Pancreas (tissue), 10 donors: ENCODE measurements around the gene C1orf56. TPM values are rescaled to one million over a fixed set of nuclear protein-coding genes. Genes with fewer than 3 reads are reported as not detected.

ENCODE experiments used
- ATAC-seq, 4 donors: fragments of 200-7000 bp; cut with Tn5 transposase; one replicate each; pipeline versions ENCODE4 v1.8.0 to v1.9.1; 2020; ENCODE audit warnings: mild to moderate bottlenecking in 4 of 4, moderate library complexity in 4 of 4
- DNase-seq, 6 donors: peaks; one replicate each; pipeline ENCODE4 v3.0.0-alpha.2; 2020
- FAIRE-seq: peaks from 2 replicates; lab custom pipeline; 2012; peaks lifted over from hg19 to GRCh38; lab: Jason Lieb, UNC
- H3K27ac ChIP-seq, 4 donors: fragments of 200-600 bp; sonication (generic); 1 replicate in 3 of 4; 2 replicates in 1 of 4; pipeline versions ENCODE4 v1.5.0 to v1.8.0; 2020
- H3K27me3 ChIP-seq, 4 donors: fragments of 200-600 bp; one replicate each; pipeline ENCODE4 v1.8.0; 2021
- H3K36me3 ChIP-seq, 3 donors: fragments of 200-600 bp; sonication (generic) in 1 of 3; one replicate each; pipeline versions ENCODE4 v1.5.0 to v1.8.0; 2020 to 2021
- H3K4me1 ChIP-seq, 3 donors: fragments of 200-600 bp; one replicate each; pipeline ENCODE4 v1.8.0; 2021
- H3K4me3 ChIP-seq, 4 donors: fragments of 200-600 bp; sonication (generic) in 2 of 4; one replicate each; pipeline versions ENCODE4 v1.5.0 to v1.8.0; 2020 to 2021
- H3K9me3 ChIP-seq, 4 donors: fragments of 200-600 bp; one replicate each; pipeline ENCODE4 v1.8.0; 2021
- CTCF ChIP-seq, 4 donors: fragments of 200-600 bp; sonication (generic) in 3 of 4; IDR thresholded peaks; one replicate each; pipeline versions ENCODE4 v1.5.0 to v1.8.0; 2021; ENCODE audit warnings: antibody characterized with exemption in 4 of 4
- WGBS, 2 donors: extraction: QIAGEN DNeasy Blood & Tissue Kit; methylation state at CpG; one replicate each; pipeline ENCODE4 v1.1.7; 2013; 5-methylcytosine and 5-hydroxymethylcytosine counted together
- intact Hi-C, 3 donors: fragments of 100-400 bp; cut with DNase I; formaldehyde crosslinking; loops; one replicate each; pipeline versions ENCODE4 v1.11.1 to v1.14.2; 2022
- polyA plus RNA-seq, 2 donors: library from polyadenylated mRNA; stranded (reverse); fragments of 200-250 nt; gene quantifications; one replicate each; pipeline ENCODE4 v1.2.3, GENCODE V29; 2013
- total RNA-seq, 6 donors: library from RNA; stranded (reverse); fragmentation: NEBNext Ultra II Directional in 4 of 6; extraction: Animal tissue kit (Norgen Biotek cat#: 25700) in 4 of 6; gene quantifications; one replicate each; pipeline versions ENCODE4 v1.2.1 to v1.2.4, GENCODE V29; 2021 to 2023
- donor health status: healthy with polysubstance abuse.
- donor health status: DM: no; HTN: no; CAD: no; lungs with moderate emphysema.
- donor health status: DM: no; HTN: no; CAD: no.
- donor health status: control.
- donor health status: control.
- donor health status: Bipolar disorder and iron deficiency.
- donor health status: DM: yes; HTN: yes; CAD: no.
- donor health status: DM: no; HTN: no; CAD: no.
- donor health status: DM: no; HTN: no; CAD: no.
- donor health status: DM: yes; HTN: yes; CAD: no.

Gene C1orf56
- total and polyA plus RNA-seq, 8 donors, result 2.6 to 4.8 (median 3.2) TPM

- Histone ChIP-seq H3K4me3 (no peak overlapping the region), H3K4me1 (peaks cover 3 to 6% (median 5%) of the 10 kb centered on the region in 3 donors), H3K36me3 (no peaks in the 10 kb centered on the region), H3K9me3 (no peaks in the 10 kb centered on the region), H3K27ac (no peak overlapping the region), H3K27me3 (no peaks in the 10 kb centered on the region)
- 73% methylated on average over 4 of the region's 4 CpGs for WGBS, 2 donors
- ATAC-seq, result no peak
- intact Hi-C loops, result no loop called here
- TF ChIP-seq CTCF (IDR thresholded peaks at IDR 0.05), result no peak
- no peak for FAIRE-seq
- DNase-seq, result peak in 1 of 6 donors; percentile 3
Observed at GRCh38 chr1:151067185-151067584, 19.6 kb downstream of the C1orf56 start.

- no peak overlapping the region for H3K4me3 ChIP-seq
- no peak for FAIRE-seq
- no peak overlapping the region for H3K27ac ChIP-seq
Observed at GRCh38 chr1:151069103-151069486, 21.5 kb downstream of the C1orf56 start.

GRCh38 chr1:151070474-151071276 is 23.1 kb downstream of the C1orf56 start, which contains the start of gene GABPB2:
Gene GABPB2 (plus strand): TSS chr1:151070761. CDS start chr1:151088190, 17,429 bp downstream.
- intact Hi-C loops, result no loop called here
- TF ChIP-seq CTCF (IDR thresholded peaks at IDR 0.05), result peak; percentile 90 to 96 (median 93)
- Histone ChIP-seq H3K27ac (peak within 1 kb of the TSS; percentile 89 to 99 (median 95)), H3K4me3 (peak within 1 kb of the TSS; percentile 70 to 87 (median 82)), H3K4me1 (peaks cover 3 to 6% (median 5%) of the 10 kb centered on the region in 3 donors), H3K27me3 (no peaks in the 10 kb centered on the region), H3K36me3 (no peaks in the 10 kb centered on the region), H3K9me3 (no peaks in the 10 kb centered on the region)
- ATAC-seq (peak; percentile 93 to 98 (median 95)), DNase-seq (peak; percentile 90 to 97 (median 92)), FAIRE-seq (no peak)
- WGBS, 2 donors, result 0% methylated on average over 43 to 50 of the region's 50 CpGs

More at GRCh38 chr1:151069103-151069486, 21.5 kb downstream of the C1orf56 start:
- H3K27me3 ChIP-seq, result no peaks in the 10 kb centered on the region
- H3K4me1 ChIP-seq, result peaks cover 3 to 6% (median 5%) of the 10 kb centered on the region in 3 donors
- no peak for TF ChIP-seq CTCF (IDR thresholded peaks at IDR 0.05)
- DNase-seq (no peak), ATAC-seq (no peak)
- H3K9me3 ChIP-seq, result no peaks in the 10 kb centered on the region
- 73 to 78% methylated on average over 5 of the region's 5 CpGs for WGBS, 2 donors
- H3K36me3 ChIP-seq, result no peaks in the 10 kb centered on the region
- intact Hi-C loops, result no loop called here

GRCh38 chr1:151072224-151072623 is 24.7 kb downstream of the C1orf56 start:
- H3K4me3 ChIP-seq, result no peak overlapping the region
- 81 to 86% methylated on average over 13 of the region's 13 CpGs for WGBS, 2 donors
- intact Hi-C loops, result no loop called here
- H3K27ac ChIP-seq, result peak overlapping the region in 1 of 4 donors; percentile 99
- DNase-seq, result no peak
- no peaks in the 10 kb centered on the region for H3K36me3 ChIP-seq
- no peak for FAIRE-seq
- H3K9me3 ChIP-seq, result no peaks in the 10 kb centered on the region
- ATAC-seq, result no peak
- TF ChIP-seq CTCF (IDR thresholded peaks at IDR 0.05), result no peak
- no peaks in the 10 kb centered on the region for H3K27me3 ChIP-seq
- H3K4me1 ChIP-seq, result peaks cover 3 to 6% (median 5%) of the 10 kb centered on the region in 3 donors
